Measurements from ENCODE around the gene TNS1.

Gene TNS1

GRCh38 chr2:217830807-217831206 lies 172.0 kb downstream of the TNS1 start:
- DNase-seq (ENCODE audit: low spot score), result no peak
- Histone ChIP-seq H3K9me3 (ENCODE audit: severe bottlenecking) (no peaks in the 10 kb centered on the region), H3K4me3 (ENCODE audit: severe bottlenecking) (no peak overlapping the region), H3K36me3 (ENCODE audit: low read depth) (peaks cover 12% of the 10 kb centered on the region), H3K27ac (ENCODE audit: poor library complexity, severe bottlenecking) (no peak overlapping the region), H3K27me3 (ENCODE audit: insufficient read depth, poor library complexity, severe bottlenecking) (no peaks in the 10 kb centered on the region), H3K4me1 (ENCODE audit: insufficient read depth, poor library complexity, severe bottlenecking) (no peaks in the 10 kb centered on the region)
- no peak for TF ChIP-seq CTCF (IDR thresholded peaks at IDR 0.05; ENCODE audit: poor library complexity, severe bottlenecking)
- no peak for ATAC-seq (ENCODE audit: low read depth)

GRCh38 chr2:217830061-217830460 lies 172.7 kb downstream of the TNS1 start:
- no peaks in the 10 kb centered on the region for H3K9me3 ChIP-seq (ENCODE audit: severe bottlenecking)
- TF ChIP-seq CTCF (IDR thresholded peaks at IDR 0.05; ENCODE audit: poor library complexity, severe bottlenecking), result no peak
- H3K4me1 ChIP-seq (ENCODE audit: insufficient read depth, poor library complexity, severe bottlenecking), result no peaks in the 10 kb centered on the region
- no peaks in the 10 kb centered on the region for H3K27me3 ChIP-seq (ENCODE audit: insufficient read depth, poor library complexity, severe bottlenecking)
- H3K4me3 ChIP-seq (ENCODE audit: severe bottlenecking), result no peak overlapping the region
- ATAC-seq (ENCODE audit: low read depth) (no peak), DNase-seq (ENCODE audit: low spot score) (no peak)
- peaks cover 5% of the 10 kb centered on the region for H3K36me3 ChIP-seq (ENCODE audit: low read depth)
- H3K27ac ChIP-seq (ENCODE audit: poor library complexity, severe bottlenecking), result no peak overlapping the region

- Histone ChIP-seq H3K36me3 (ENCODE audit: low read depth) (peaks cover 5% of the 10 kb centered on the region; the same call in 1 of the 2 replicates), H3K9me3 (ENCODE audit: severe bottlenecking) (no peaks in the 10 kb centered on the region), H3K27ac (ENCODE audit: poor library complexity, severe bottlenecking) (no peak overlapping the region), H3K27me3 (ENCODE audit: insufficient read depth, poor library complexity, severe bottlenecking) (no peaks in the 10 kb centered on the region), H3K4me3 (ENCODE audit: severe bottlenecking) (no peak overlapping the region), H3K4me1 (ENCODE audit: insufficient read depth, poor library complexity, severe bottlenecking) (no peaks in the 10 kb centered on the region)
- DNase-seq (ENCODE audit: low spot score) (no peak), ATAC-seq (ENCODE audit: low read depth) (no peak)
- TF ChIP-seq CTCF (IDR thresholded peaks at IDR 0.05; ENCODE audit: poor library complexity, severe bottlenecking), result no peak
Observed at GRCh38 chr2:217829420-217829819, 173.4 kb downstream of the TNS1 start.

- H3K27me3 ChIP-seq (ENCODE audit: insufficient read depth, poor library complexity, severe bottlenecking), result no peaks in the 10 kb centered on the region
- DNase-seq (ENCODE audit: low spot score) (no peak), ATAC-seq (ENCODE audit: low read depth) (no peak)
- H3K9me3 ChIP-seq (ENCODE audit: severe bottlenecking), result no peaks in the 10 kb centered on the region
- peaks cover 2% of the 10 kb centered on the region; the same call in 1 of the 2 replicates for H3K36me3 ChIP-seq (ENCODE audit: low read depth)
- no peaks in the 10 kb centered on the region for H3K4me1 ChIP-seq (ENCODE audit: insufficient read depth, poor library complexity, severe bottlenecking)
- H3K4me3 ChIP-seq (ENCODE audit: severe bottlenecking), result no peak overlapping the region
- no peak overlapping the region for H3K27ac ChIP-seq (ENCODE audit: poor library complexity, severe bottlenecking)
- no peak for TF ChIP-seq CTCF (IDR thresholded peaks at IDR 0.05; ENCODE audit: poor library complexity, severe bottlenecking)
Observed at GRCh38 chr2:217828336-217828735, 174.5 kb downstream of the TNS1 start.

- Histone ChIP-seq H3K4me3 (ENCODE audit: severe bottlenecking) (no peak overlapping the region), H3K27me3 (ENCODE audit: insufficient read depth, poor library complexity, severe bottlenecking) (no peaks in the 10 kb centered on the region), H3K27ac (ENCODE audit: poor library complexity, severe bottlenecking) (no peak overlapping the region), H3K36me3 (ENCODE audit: low read depth) (no peaks in the 10 kb centered on the region), H3K9me3 (ENCODE audit: severe bottlenecking) (no peaks in the 10 kb centered on the region), H3K4me1 (ENCODE audit: insufficient read depth, poor library complexity, severe bottlenecking) (no peaks in the 10 kb centered on the region)
- DNase-seq (ENCODE audit: low spot score), result no peak
- TF ChIP-seq CTCF (IDR thresholded peaks at IDR 0.05; ENCODE audit: poor library complexity, severe bottlenecking), result no peak
- no peak for ATAC-seq (ENCODE audit: low read depth)
Observed at GRCh38 chr2:217827430-217828201, 175.2 kb downstream of the TNS1 start.

All from RWPE2 (cell line).